GM21381 (cell line): ENCODE data around the gene ZBTB21.
"Not testable (repeated sequence)": the region's sequence is repeated elsewhere in the genome, so short reads cannot be mapped to it uniquely, and the experiment has no call there.

Experiments used
- ATAC-seq: cut with Tn5 transposase; IDR thresholded peaks from one replicate; pipeline ENCODE4 v1.9.1; 2021; ENCODE audit warnings: mild to moderate bottlenecking, moderate library complexity; ENCODE audit not compliant: unreplicated experiment

Gene ZBTB21

DNA sequence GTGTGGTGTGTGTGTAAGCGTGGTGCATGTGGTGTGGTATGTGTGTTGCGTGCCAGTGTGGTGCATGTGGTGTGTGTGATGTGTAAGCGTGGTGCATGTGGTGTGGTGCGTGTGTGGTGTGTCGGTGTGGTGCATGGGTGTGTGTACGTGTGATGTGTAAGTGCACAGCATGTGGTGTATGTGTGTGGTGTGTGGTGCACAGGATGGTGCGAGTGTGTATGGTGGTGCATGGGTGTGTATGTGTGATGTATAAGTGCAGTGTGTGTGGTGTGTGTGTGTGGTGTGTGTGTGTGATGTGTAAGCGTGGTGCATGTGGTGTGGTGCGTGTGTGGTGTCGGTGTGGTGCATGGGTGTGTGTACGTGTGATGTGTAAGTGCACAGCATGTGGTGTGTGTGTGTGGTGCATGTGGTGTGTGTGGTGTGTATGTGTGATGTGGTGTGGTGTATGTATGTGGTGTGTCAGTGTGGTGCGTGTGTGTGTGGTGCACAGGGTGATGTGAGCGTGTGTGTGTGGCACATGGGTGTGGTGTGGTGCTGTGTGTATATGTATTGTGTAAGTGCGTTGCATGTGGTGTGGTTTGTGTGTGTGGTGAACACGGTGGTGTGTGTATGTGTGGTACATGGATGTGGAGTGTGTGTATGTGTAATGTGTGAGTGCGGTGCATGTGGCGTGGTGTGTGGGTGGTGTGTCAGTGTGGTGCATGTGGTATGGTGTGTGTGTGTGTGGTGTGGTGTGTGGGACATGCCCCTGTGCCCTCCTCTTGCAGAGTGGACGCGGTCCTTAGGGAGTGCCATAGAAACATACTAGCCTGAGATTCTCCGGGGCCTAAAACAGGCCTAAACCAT, 55.3 kb downstream of the ZBTB21 start:
- no peak for ATAC-seq

DNA sequence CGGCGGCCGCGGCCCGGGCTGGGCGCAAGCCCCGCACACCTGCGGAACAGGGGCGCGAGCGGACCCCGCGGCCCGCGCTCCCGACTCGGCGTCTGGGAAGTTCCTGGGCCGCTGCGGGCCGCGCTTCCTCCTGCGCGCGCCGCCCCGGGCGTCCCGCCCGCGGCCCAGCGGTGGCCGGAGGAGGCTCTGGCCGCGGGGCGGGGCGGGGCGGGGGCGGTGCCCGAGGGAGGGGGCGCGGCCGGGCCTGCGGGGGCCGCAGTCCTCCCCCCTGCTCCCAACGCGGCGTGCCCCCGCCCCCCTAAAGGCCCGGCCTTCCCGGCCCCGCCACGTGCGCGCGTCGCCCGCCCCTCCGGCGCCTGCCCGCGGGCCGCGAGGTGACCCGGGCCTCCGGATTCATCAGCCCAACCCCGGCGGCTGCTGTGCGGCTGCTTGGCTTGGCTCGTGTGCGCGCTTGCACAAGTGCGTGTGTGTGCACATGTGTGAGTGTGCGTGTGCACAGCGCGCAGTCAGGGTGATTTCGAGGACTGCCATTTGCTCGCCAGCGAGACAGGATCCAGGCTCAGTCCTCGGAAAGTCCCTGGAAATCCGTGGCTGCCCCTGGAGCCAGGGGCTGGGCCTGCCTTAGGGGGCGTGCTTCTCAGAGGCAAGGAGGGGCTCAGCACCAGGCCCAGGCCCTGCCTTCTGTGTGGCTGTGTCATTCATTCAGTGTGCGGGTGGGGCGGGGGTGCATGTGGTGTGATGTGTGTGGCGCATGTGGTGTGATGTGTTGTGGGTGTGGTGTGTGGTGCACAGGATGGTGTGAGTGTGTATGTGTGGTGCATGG, 56.1 kb downstream of the ZBTB21 start, which contains the start of gene C2CD2:
Gene C2CD2, minus strand, starts transcription at position 188 of the 823 bp plus-strand sequence. CDS start 370 bp downstream, outside the sequence.
- ATAC-seq = peak; percentile 53

DNA sequence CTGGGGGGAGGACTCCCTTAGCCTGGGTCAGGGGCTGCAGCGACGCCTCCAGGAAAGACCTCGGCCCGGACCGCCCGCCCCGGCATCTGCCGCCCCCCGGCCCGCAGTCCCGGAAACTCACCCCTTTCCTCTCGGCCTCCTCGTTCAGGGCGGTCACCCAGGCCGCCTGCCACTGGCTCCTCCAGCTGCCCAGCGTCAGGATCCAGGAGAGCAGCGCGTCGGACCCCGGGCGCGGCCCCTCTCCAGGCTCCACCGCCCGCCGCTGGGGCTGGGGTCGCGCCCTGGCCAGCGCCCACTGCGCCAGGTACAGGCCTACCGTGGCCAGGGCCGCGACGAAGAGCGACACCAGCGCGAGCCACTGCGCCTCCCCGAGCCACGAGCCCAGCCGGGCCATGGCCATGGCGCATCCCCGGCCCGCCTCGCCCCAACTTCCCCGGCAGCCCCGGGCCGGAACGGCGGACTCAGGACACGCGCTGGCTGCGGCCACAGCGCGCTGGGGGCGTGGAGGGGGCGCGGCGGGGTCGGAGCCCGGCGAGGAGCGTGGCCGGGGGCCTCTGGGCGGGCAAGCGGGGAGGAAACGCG, 56.8 kb downstream of the ZBTB21 start:
- ATAC-seq = peak; percentile 33

DNA sequence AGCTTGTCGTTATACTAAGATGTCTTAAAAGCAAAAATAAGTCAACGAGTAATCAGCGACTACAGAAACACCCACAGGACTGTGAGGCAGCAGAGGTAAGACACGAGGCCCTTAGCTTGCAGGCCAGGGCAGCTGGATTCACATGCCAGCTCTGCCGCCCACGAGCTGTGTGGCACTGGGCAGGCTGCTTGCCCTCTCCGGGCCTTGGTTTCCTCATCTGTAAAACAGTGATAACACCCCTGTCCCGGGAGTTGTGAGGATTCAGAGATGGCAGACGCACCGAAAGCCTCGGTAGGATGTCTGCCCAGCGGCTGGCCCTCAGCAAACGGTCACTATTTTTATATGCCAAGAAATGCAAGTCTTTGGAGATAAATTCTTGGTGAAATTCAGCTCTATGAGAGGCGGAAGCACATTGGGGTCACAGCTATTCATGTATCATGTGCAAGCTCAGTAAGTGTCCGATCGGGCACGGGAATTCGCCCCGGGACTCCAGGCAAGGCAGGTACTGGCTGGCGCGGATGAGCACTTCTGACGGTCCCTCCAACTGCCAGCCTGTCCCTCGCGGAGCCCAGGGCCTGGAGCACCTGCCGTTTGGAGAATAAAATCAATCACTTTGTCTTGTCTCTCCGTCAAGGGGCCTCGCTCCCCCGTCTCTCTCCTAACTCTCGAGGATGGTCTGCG, 57.5 kb downstream of the ZBTB21 start:
- no peak for ATAC-seq

DNA sequence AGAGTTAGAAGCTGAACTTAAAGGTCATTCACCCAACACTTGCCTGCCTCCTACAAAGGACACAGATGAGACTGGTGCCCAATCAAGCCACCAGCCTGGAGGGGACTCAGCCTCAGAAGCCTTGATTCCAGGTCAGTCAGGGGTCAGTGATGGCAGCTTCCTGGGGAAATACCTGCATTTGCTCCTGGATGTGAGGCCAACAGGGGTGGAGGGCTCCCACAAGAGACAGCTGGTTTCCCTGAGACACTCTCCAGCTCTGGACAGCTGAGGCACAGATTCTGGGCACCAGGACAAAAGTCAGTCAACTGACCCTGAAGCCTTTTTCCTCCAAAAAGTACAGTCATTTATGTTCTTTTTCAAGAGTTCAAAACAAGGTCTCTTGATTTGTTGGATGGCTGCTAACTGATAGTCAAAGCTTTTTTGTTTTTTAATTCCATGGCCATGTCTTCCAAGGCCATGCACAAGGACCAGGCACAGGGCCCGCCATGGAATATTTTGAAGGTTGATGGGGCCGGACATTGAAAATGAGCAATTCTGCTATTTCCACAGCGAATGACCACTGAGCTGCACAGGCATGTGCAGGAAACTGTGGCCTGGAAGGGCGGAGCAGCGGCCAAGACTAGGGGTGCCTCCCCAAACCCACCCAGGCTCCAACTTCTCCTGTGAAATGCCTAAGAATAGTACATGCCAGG, 58.1 kb downstream of the ZBTB21 start:
- ATAC-seq = no peak

DNA sequence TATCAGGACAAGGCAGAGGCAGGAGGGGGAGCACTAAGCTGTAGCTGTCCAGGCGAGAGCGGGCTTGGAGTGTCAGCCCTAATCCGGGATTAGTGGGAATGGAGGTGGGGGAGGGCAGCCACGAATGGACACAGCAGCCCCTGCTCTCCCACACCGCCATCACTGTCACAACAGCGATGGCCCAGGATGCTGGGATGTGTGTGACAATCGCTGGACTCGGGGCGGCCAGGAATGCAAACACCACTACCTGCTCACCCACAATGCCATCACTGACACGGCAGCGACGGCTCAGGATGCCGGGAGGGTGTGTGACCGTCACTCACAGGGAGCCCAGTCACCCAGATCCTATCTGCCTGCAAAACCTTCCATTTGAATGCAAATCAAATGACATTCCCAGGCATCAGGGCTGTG, 59.2 kb downstream of the ZBTB21 start:
- no peak for ATAC-seq

DNA sequence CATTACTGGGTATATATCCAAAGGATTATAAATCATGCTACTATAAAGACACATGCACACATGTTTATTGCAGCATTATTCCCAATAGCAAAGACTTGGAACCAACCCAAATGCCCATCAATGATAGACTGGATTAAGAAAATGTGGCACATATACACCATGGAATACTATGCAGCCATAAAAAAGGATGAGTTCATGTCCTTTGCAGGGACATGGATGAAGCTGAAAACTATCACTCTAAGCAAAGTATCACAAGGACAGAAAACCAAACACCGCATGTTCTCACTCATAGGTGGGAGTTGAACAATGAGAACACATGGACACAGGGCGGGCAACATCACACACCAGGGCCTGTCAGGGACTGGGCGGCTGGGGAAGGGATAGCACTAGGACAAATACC, 60.5 kb downstream of the ZBTB21 start:
- ATAC-seq = not testable (repeated sequence)

DNA sequence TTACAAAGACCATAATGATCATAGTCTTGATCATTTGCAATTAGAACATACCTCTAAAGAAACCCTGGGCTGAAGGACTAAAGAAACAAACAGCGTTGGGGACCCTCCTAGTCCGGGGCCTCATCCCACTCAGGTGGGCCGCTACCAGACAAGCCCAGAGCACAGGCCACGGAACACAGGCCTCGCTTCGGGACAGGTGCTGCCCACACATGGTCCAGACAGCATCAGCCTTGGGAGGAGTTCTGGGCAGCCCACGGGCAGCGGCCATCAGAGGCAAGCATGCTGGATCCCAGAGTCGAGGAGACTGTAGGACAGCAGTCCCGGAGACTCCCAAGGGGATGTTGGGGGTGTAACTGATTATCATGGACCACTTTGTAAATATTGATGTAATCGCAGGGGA, 61.3 kb downstream of the ZBTB21 start:
- no peak for ATAC-seq

DNA sequence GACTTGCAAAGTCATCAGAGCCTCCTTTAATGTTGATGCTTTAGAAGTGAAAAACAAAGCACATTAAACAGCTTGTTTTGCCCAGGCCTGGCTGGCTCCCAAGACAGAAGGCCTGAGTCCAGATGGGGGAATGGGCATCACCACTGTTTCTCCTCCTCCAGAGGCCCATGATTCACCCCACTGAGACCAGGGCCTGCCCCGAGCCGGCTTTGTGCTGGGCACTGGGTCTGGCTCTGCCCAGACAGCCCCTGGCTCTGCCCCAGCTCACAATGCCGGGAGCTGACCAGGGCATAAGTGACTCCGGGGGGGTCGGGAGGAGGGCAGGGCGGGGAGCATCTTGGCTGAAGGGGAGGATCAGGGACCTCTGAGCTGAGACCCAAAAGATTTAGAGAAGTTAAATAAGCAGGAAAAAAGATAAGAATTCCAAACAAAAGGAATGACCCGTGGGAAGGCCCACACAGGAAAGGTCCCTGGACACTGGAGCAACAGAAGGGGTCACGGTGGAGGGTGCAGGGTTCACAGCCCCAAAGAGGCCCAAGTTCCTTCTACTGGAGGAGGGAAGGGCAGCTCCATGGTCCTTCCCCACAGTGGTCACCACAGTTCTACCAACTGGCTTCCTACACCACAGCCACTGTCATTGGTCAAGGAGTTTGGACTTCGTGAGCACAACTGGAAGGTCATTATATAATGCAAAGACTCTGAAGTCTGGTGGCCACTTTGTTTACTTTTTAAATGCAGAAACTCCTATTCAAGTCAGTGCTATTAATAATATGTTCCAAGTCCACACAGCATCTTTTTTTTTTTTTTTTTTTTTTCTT, 61.9 kb downstream of the ZBTB21 start:
- ATAC-seq = no peak

DNA sequence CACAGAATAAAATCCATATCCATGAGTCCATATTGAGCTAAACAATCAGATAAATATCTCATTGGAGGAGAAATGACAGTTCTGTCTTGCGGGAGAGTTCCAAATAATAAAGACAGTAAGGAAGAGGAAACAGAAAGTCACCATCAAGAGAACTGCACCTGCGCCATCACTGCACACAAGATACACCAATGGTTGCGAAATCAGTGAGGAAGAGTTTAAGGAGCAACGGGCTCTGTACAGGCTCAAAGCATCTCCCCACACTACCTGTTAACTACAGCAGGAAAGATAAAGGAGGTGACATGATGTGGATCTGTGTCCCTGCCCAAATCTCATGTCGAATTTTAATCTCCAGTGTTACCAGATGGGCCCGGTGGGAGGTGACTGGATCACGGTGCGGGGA, 64.2 kb downstream of the ZBTB21 start:
- ATAC-seq = no peak

DNA sequence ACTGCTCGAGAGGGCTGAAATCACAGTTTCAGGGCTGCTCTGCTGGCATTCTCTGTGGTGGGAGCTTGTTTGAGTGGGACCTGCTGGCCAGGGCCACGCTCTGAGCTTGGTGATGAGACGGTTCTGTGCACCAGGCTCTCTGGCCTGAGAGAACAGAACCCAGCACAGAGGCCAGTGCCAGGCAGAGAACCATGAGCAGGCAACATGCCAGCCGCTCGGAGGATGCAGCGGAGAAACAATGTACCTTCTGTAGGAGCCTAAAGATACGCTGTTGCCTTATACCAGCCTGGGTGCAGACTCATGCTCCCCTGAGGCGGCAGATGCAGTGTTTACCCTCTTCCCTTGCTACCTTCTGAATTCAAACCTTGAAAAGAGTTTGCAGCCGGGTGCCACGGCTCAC, 66.3 kb downstream of the ZBTB21 start:
- no peak for ATAC-seq

DNA sequence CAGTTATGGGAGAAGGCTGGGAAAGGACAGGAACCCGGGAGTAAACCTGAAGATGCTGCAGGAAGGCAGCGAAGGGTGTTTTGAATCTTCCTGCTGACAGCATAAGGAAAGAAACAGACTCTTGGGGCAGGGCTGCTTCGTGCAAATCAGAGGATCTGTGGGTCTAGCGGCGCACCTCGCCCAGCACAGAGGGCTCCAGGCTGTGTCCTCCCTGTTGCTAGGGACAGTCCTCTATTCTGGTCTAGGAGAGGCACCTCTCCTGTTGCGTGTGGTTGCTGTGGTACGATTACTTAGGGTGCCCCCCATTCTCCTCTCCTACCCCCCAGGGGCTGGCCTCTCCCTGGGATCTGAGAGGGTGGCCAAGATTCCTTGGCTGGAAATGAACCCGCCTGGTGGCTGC, 67.7 kb downstream of the ZBTB21 start:
- no peak for ATAC-seq

DNA sequence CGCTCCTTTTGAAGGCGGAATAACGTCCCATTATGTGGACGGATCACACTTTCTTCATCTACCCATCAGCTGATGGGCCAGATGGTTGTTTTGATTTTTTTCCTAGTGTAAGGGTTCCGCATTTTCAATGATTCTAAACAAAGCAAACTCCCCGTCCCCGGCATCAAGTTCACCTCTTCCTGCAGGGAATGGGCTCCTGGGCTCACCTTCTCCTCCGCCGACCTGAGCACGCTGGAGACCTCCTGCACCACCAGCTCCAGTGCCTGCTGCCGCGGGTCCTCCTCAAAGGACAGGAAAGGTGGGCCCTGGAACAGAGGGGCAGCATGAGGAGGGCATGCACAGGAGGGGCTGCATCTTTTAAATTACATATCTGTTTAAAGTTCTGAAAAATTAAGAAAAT, 68.2 kb downstream of the ZBTB21 start:
- no peak for ATAC-seq

DNA sequence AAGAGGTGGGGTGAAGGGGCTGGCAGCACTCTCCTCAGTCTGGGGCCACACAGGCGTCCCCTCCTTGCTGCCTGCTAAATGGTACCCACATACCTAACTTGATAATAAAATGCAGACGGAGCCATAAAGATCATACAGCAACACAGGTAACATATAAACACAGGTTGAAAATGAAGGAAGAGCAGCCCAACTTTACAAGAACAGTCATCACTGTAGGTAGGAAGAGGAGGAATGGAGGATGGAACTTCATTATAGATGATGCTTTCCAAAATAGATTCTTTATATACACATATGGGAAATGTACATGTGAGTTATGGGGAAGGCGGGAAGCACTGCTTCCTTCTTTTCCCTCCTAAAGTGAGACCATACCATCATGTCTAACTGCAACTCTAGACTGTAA, 69.7 kb downstream of the ZBTB21 start:
- ATAC-seq = no peak

DNA sequence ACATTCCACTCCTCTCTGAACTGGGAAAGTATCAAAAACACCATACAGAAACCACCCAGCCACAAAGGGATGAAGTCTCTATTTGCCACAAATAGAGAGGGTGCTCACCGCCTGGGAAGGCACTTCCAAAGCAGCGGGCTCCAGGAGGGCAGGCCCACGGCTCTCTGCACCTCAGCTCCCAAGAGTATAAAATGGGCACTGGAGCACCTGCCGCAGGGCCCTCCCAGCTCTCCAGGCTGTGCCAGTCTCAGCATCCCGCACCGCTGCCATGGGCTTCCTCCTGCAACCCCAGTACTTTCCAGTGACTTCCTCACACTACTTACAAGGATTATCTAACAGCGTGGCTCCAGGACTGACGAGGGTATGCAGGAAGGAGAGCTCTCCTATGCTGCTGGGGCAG, 70.8 kb downstream of the ZBTB21 start:
- no peak for ATAC-seq
